ENCODE data around the gene PRKCE. TPM values are rescaled to one million over a fixed set of nuclear protein-coding genes. Genes with fewer than 3 reads are reported as not detected.

PRKCE gene
- total RNA-seq, 1 donor from 2014 or later, result 12.0 TPM

DNA sequence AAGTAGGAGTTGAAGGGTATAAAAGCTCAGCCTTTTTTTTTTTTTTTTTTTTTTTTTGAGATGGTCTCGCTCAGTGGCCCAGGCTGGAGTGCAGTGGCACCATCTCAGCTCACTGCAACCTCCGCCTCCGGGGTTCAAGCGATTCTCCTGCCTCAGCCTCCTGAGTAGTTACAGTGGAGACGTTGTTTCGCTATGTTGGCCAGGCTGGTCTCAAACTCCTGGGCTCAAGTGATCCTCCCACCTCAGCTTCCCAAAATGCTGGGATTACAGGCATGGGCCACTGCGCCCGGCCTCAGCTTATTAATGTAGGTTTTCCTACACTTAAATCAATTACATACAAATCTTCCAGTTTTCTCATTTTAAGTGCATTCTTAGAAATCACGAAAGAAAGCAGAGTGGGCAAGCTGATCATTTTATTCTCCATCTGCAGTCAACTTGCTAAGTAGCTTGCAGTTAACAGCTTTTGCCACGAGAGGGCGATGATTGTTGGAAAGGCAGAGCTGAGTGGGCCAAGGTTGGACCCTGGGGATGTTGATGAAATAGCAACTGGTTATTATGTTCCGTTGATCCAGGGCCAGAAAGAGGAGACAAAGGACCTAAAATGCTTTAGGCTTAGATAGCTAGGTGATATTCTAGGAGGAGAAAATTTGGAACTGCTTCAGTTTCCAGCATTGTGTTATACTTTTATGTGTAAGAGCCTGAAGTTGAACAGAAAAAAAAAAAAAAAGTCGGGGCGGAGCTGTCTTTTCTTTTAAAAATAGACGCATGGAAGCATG lies 411.4 kb downstream of the PRKCE start:
- no peaks in the 10 kb centered on the region for H3K9me3 Mint-ChIP-seq (ENCODE audit: low read depth)
- H3K36me3 Mint-ChIP-seq (ENCODE audit: low read depth), result no peaks in the 10 kb centered on the region
- peaks cover 36% of the 10 kb centered on the region for H3K4me1 Mint-ChIP-seq (ENCODE audit: low read depth)
- DNase-seq (ENCODE audit: low spot score), result no peak
- H3K4me3 Mint-ChIP-seq (ENCODE audit: unreplicated experiment), result no peak overlapping the region
- no peaks in the 10 kb centered on the region for H3K27me3 Mint-ChIP-seq (ENCODE audit: low read depth)
- no peak overlapping the region for H3K27ac Mint-ChIP-seq (ENCODE audit: unreplicated experiment)
- TF ChIP-seq, protein P1, sequence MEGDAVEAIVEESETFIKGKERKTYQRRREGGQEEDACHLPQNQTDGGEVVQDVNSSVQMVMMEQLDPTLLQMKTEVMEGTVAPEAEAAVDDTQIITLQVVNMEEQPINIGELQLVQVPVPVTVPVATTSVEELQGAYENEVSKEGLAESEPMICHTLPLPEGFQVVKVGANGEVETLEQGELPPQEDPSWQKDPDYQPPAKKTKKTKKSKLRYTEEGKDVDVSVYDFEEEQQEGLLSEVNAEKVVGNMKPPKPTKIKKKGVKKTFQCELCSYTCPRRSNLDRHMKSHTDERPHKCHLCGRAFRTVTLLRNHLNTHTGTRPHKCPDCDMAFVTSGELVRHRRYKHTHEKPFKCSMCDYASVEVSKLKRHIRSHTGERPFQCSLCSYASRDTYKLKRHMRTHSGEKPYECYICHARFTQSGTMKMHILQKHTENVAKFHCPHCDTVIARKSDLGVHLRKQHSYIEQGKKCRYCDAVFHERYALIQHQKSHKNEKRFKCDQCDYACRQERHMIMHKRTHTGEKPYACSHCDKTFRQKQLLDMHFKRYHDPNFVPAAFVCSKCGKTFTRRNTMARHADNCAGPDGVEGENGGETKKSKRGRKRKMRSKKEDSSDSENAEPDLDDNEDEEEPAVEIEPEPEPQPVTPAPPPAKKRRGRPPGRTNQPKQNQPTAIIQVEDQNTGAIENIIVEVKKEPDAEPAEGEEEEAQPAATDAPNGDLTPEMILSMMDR (IDR thresholded peaks at IDR 0.05), result peak; percentile 97

DNA sequence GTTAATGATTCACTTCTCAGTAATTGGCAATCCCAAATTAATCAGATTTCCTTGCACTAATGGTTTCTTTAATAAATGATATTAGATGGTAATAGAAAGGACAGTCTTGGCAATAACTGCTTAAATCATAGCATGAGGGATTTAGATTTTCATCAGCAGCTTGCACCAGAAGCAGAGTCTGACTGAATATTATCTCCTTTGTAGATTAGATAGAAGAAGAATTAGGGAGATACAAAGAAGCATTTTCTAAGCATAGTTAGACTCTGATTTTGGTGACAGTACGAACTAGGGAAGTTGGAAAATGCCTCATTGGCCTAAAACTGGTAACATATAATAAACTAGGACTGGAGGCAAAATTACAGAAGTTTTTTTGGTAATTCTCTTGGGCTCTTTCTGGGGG lies 412.9 kb downstream of the PRKCE start:
- Mint-ChIP-seq H3K27me3 (ENCODE audit: low read depth) (no peaks in the 10 kb centered on the region), H3K9me3 (ENCODE audit: low read depth) (no peaks in the 10 kb centered on the region), H3K4me3 (ENCODE audit: unreplicated experiment) (no peak overlapping the region), H3K36me3 (ENCODE audit: low read depth) (no peaks in the 10 kb centered on the region), H3K4me1 (ENCODE audit: low read depth) (peaks cover 45% of the 10 kb centered on the region), H3K27ac (ENCODE audit: unreplicated experiment) (peak overlapping the region; percentile 76)
- DNase-seq (ENCODE audit: low spot score), result no peak
- TF ChIP-seq, protein P1 (IDR thresholded peaks at IDR 0.05), result no peak

DNA sequence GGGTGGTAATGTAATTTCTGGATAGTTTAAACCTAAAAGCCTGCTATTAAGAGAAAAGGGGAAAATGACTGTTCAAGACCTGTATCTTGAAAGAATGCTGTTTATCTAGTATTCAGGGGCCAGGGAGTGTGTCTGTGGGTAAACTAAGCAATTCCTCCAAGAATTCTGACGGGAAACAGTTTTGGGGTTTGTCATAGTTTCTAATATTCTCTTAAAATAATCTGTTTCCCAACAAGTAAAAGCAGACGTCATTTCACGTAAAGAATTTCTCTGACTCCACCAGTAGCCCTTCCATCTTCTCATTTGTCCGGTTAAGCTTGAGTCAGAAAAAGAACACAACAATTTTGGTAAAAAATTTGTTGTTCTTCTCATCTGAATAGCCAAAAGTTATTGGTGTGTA lies 413.7 kb downstream of the PRKCE start:
- Mint-ChIP-seq H3K36me3 (ENCODE audit: low read depth) (no peaks in the 10 kb centered on the region), H3K27me3 (ENCODE audit: low read depth) (no peaks in the 10 kb centered on the region), H3K4me1 (ENCODE audit: low read depth) (peaks cover 45% of the 10 kb centered on the region), H3K27ac (ENCODE audit: unreplicated experiment) (peak overlapping the region; percentile 12), H3K4me3 (ENCODE audit: unreplicated experiment) (no peak overlapping the region), H3K9me3 (ENCODE audit: low read depth) (no peaks in the 10 kb centered on the region)
- no peak for DNase-seq (ENCODE audit: low spot score)
- TF ChIP-seq, protein P1 (IDR thresholded peaks at IDR 0.05), result no peak

DNA sequence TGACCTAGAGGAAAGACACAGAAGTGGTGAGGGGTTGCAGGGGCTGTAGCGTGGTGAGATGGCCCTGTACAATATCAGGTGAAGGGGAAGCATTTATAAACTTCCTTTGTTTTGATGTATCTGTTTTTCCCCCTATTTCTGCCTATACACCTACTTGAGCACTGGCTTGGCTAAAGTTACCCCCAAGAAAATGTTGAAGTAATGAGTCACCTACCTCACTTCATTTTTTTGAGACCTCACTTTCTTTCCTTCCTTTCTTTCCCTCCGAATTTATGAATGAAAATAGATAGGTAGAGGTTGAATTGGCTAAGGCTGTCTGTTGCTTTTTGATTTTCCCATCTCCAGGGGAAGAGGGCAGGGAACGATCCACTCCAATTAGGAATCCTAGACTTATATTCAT lies 414.6 kb downstream of the PRKCE start:
- TF ChIP-seq, protein P1 (IDR thresholded peaks at IDR 0.05), result no peak
- no peak overlapping the region for H3K4me3 Mint-ChIP-seq (ENCODE audit: unreplicated experiment)
- no peaks in the 10 kb centered on the region for H3K27me3 Mint-ChIP-seq (ENCODE audit: low read depth)
- H3K27ac Mint-ChIP-seq (ENCODE audit: unreplicated experiment), result peak overlapping the region; percentile 79
- DNase-seq (ENCODE audit: low spot score), result no peak
- peaks cover 45% of the 10 kb centered on the region for H3K4me1 Mint-ChIP-seq (ENCODE audit: low read depth)
- H3K9me3 Mint-ChIP-seq (ENCODE audit: low read depth), result no peaks in the 10 kb centered on the region
- H3K36me3 Mint-ChIP-seq (ENCODE audit: low read depth), result no peaks in the 10 kb centered on the region

DNA sequence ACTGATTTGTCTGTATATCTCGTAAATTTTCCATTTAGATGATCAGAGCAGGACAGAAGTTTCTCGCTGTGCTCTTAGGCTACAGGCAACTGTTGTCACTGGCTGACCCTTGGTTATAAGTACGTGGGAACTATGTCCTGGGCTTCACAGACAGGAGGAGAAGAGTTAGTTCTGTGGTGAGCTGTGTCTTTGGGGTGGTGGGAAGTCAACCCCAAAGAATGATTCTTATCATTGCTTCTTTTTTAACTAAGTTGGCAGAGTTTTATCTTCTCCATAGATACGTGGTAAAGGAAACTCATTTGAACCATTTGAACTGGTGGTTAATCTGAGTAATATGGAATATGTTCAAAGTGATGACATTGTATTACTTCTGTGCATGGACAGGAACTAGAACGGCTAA lies 415.1 kb downstream of the PRKCE start:
- no peaks in the 10 kb centered on the region for H3K27me3 Mint-ChIP-seq (ENCODE audit: low read depth)
- peak overlapping the region; percentile 79 for H3K27ac Mint-ChIP-seq (ENCODE audit: unreplicated experiment)

More for the DNA sequence above, 415.1 kb downstream of the PRKCE start:
- Mint-ChIP-seq H3K4me3 (ENCODE audit: unreplicated experiment) (no peak overlapping the region), H3K9me3 (ENCODE audit: low read depth) (no peaks in the 10 kb centered on the region), H3K36me3 (ENCODE audit: low read depth) (no peaks in the 10 kb centered on the region), H3K4me1 (ENCODE audit: low read depth) (peaks cover 48% of the 10 kb centered on the region)
- no peak for DNase-seq (ENCODE audit: low spot score)
- TF ChIP-seq, protein P1 (IDR thresholded peaks at IDR 0.05), result no peak
